ENCODE results near the gene SMIM20. TPM values are rescaled to one million over a fixed set of nuclear protein-coding genes. Genes with fewer than 3 reads are reported as not detected.

The SMIM20 gene
- total RNA-seq, 2 donors from 2014 or later: 0.99 to 21.5 TPM

GRCh38 chr4:25908491-25908901, 5.5 kb upstream of the SMIM20 start:
- Histone ChIP-seq H3K27me3 (no peaks in the 10 kb centered on the region), H3K4me1 (peaks cover 5% of the 10 kb centered on the region), H3K9me3 (no peaks in the 10 kb centered on the region), H3K4me3 (no peak overlapping the region), H3K36me3 (replicated peaks in 1 of 2; ENCODE audit: insufficient read depth in 1 of 2, low read depth in 2 of 2) (no peaks in the 10 kb centered on the region), H3K27ac (no peak overlapping the region)
- ATAC-seq (no peak), DNase-seq (peak in 1 of 4 donors; percentile 20)
- WGBS, 2 donors: 59 to 74% methylated on average over 5 of the region's 5 CpGs
- no peak for TF ChIP-seq POLR2A (IDR thresholded peaks at IDR 0.05)
- TF ChIP-seq CTCF (IDR thresholded peaks at IDR 0.05): no peak
- intact Hi-C loops (cut with DNase I): no loop called here

- DNase-seq (no peak), ATAC-seq (no peak)
- H3K27ac ChIP-seq: no peak overlapping the region
- H3K36me3 ChIP-seq (replicated peaks in 1 of 2; ENCODE audit: insufficient read depth in 1 of 2, low read depth in 2 of 2): no peaks in the 10 kb centered on the region
- H3K27me3 ChIP-seq: no peaks in the 10 kb centered on the region
- H3K4me3 ChIP-seq: no peak overlapping the region
- WGBS, 2 donors: 72 to 79% methylated on average over 6 of the region's 6 CpGs
- intact Hi-C loops (cut with DNase I): no loop called here
- no peak for TF ChIP-seq CTCF (IDR thresholded peaks at IDR 0.05)
- TF ChIP-seq POLR2A (IDR thresholded peaks at IDR 0.05): no peak
- peaks cover 18% of the 10 kb centered on the region for H3K4me1 ChIP-seq
- no peaks in the 10 kb centered on the region for H3K9me3 ChIP-seq
Measured at GRCh38 chr4:25911356-25911755, 2.7 kb upstream of the SMIM20 start.

- no peak for TF ChIP-seq POLR2A (IDR thresholded peaks at IDR 0.05)
- TF ChIP-seq CTCF (IDR thresholded peaks at IDR 0.05): no peak
- no peaks in the 10 kb centered on the region for H3K27me3 ChIP-seq
- no peaks in the 10 kb centered on the region for H3K36me3 ChIP-seq (replicated peaks in 1 of 2; ENCODE audit: insufficient read depth in 1 of 2, low read depth in 2 of 2)
- peak overlapping the region; percentile 31 to 57 for H3K4me3 ChIP-seq
- H3K4me1 ChIP-seq: peaks cover 18% of the 10 kb centered on the region
- no peaks in the 10 kb centered on the region for H3K9me3 ChIP-seq
- H3K27ac ChIP-seq: peak overlapping the region; percentile 25 to 96 (median 90)
- WGBS, 2 donors: 13 to 18% methylated on average over 25 to 26 of the region's 26 CpGs
- DNase-seq (peak in 3 of 4 donors; percentile 22 to 34 (median 29)), ATAC-seq (peak; percentile 4)
- intact Hi-C loops (cut with DNase I): no loop called here
Measured at GRCh38 chr4:25913056-25913850, 767 bp upstream of the SMIM20 start.

- Histone ChIP-seq H3K9me3 (no peaks in the 10 kb centered on the region), H3K27me3 (no peaks in the 10 kb centered on the region), H3K36me3 (replicated peaks in 1 of 2; ENCODE audit: insufficient read depth in 1 of 2, low read depth in 2 of 2) (no peaks in the 10 kb centered on the region), H3K4me3 (peak overlapping the region; percentile 37 to 57), H3K4me1 (peaks cover 18% of the 10 kb centered on the region), H3K27ac (peak overlapping the region; percentile 84 to 96 (median 90))
- intact Hi-C loops (cut with DNase I): no loop called here
- 35 to 42% methylated on average over 8 of the region's 8 CpGs for whole genome bisulfite sequencing, 2 donors
- TF ChIP-seq POLR2A (IDR thresholded peaks at IDR 0.05): no peak
- TF ChIP-seq CTCF (IDR thresholded peaks at IDR 0.05): no peak
- no peak for ATAC-seq
- no peak for DNase-seq
Measured at GRCh38 chr4:25914670-25915352, 791 bp downstream of the SMIM20 start.

Measured in body of pancreas (tissue), 4 donors.